HepG2 (cell line): Measurements from ENCODE around the gene TCL1A. TPM values are rescaled to one million over a fixed set of nuclear protein-coding genes. Genes with fewer than 3 reads are reported as not detected.

Experiments used
- ATAC-seq: fragments of 200-7000 bp; cut with Tn5 transposase; 3 replicates; pipeline ENCODE4 v1.9.1; 2020; ENCODE audit warnings: mild to moderate bottlenecking, moderate library complexity
- BruUV-seq: library from RNA; stranded (reverse); fragments of 400-500 nt; replicated peaks from 2 replicates; lab custom pipeline; 2021; lab: Mats Ljungman, UMichigan
- CTCF ChIA-PET: fragments of 300-600 bp; formaldehyde crosslinking; extraction: SDS; loops from one replicate; lab custom pipeline; 2021; ENCODE audit warnings: low total read pairs, inconsistent platforms, low intra/inter-chr PET ratio; lab: Yijun Ruan, JAX
- POLR2A ChIA-PET: fragments of 350-600 bp; sonication (Branson Sonifier 250); formaldehyde crosslinking; loops from one replicate; lab custom pipeline; 2020; ENCODE audit warnings: antibody characterized with exemption, inconsistent platforms; lab: Yijun Ruan, JAX
- DNase-seq: peaks from one replicate; pipeline ENCODE4 v3.0.0-alpha.2; 2015; ENCODE audit warnings: low spot score
- FAIRE-seq: peaks from 3 replicates; lab custom pipeline; 2011; peaks lifted over from hg19 to GRCh38; lab: Jason Lieb, UNC
- H2AFZ ChIP-seq: one replicate; pipeline ENCODE4 v1.6.1; 2011; ENCODE audit warnings: low read length, inconsistent platforms
- H3K27ac ChIP-seq: fragments of 300-600 bp; 3 replicates; pipeline ENCODE4 v1.8.0; 2011; ENCODE audit warnings: mixed run types, mild to moderate bottlenecking, mixed read lengths, low read length, inconsistent platforms; ENCODE audit not compliant: insufficient read depth; ENCODE audit errors: extremely low read length
- H3K27me3 ChIP-seq, 2 experiments: fragments of 200-600 bp in 1 of 2; 2 replicates in 1 of 2; 3 replicates in 1 of 2; pipeline versions ENCODE4 v1.6.0 to v1.8.0; 2011; ENCODE audit warnings: low read length in 2 of 2, mild to moderate bottlenecking in 2 of 2, moderate library complexity in 2 of 2, inconsistent platforms in 1 of 2; ENCODE audit not compliant: insufficient read depth in 2 of 2, control insufficient read depth in 1 of 2
- H3K36me3 ChIP-seq, 2 experiments: fragments of 200-600 bp in 1 of 2; replicated peaks in 1 of 2; 2 replicates in 1 of 2; 3 replicates in 1 of 2; pipeline versions ENCODE4 v1.5.1 to v1.8.0; 2011; ENCODE audit warnings: low read length in 2 of 2, inconsistent platforms in 1 of 2; ENCODE audit not compliant: insufficient read depth in 2 of 2, control insufficient read depth in 1 of 2
- H3K4me1 ChIP-seq: 2 replicates; pipeline ENCODE4 v1.5.1; 2012; ENCODE audit warnings: low read length, inconsistent platforms; ENCODE audit not compliant: insufficient read depth
- H3K4me2 ChIP-seq: 2 replicates; pipeline ENCODE4 v1.6.0; 2011; ENCODE audit warnings: low read depth, low read length, inconsistent platforms
- H3K4me3 ChIP-seq, 3 experiments: fragments of 200-600 bp in 1 of 3; sonication (generic), shearing (Covaris generic) in 1 of 3; replicated peaks in 1 of 3; 2 replicates each; pipeline ENCODE4 v1.5.1; 2011 to 2016; ENCODE audit warnings: low read length in 3 of 3, inconsistent platforms in 2 of 3, low read depth in 2 of 3, mild to moderate bottlenecking in 2 of 3, control low read depth in 1 of 3, mixed read lengths in 1 of 3; ENCODE audit not compliant: insufficient read depth in 1 of 3
- H3K79me2 ChIP-seq: one replicate; pipeline ENCODE4 v1.6.1; 2011; ENCODE audit warnings: low read length, inconsistent platforms; ENCODE audit not compliant: insufficient read depth
- H3K9ac ChIP-seq: 2 replicates; pipeline ENCODE4 v1.6.0; 2011; ENCODE audit warnings: mild to moderate bottlenecking, low read depth, low read length, inconsistent platforms; ENCODE audit not compliant: insufficient read depth
- H3K9me3 ChIP-seq: 2 replicates; pipeline ENCODE4 v1.5.1; 2012; ENCODE audit warnings: mild to moderate bottlenecking, low read length
- H4K20me1 ChIP-seq: 2 replicates; pipeline ENCODE4 v1.6.0; 2011; ENCODE audit warnings: inconsistent platforms, mild to moderate bottlenecking, low read length, moderate library complexity; ENCODE audit not compliant: insufficient read depth
- CAMTA2 ChIP-seq: sonication (generic); formaldehyde crosslinking; IDR thresholded peaks from 2 replicates; pipeline ENCODE4 v1.4.0; 2020; ENCODE audit warnings: mild to moderate bottlenecking, missing genetic modification reagents, borderline replicate concordance
- HMG20A ChIP-seq: IDR thresholded peaks from 2 replicates; pipeline ENCODE4 v1.6.1; 2016; ENCODE audit warnings: borderline replicate concordance
- MAX ChIP-seq: IDR thresholded peaks from 2 replicates; pipeline ENCODE4 v1.6.1; 2012; ENCODE audit warnings: inconsistent platforms
- MTA1 ChIP-seq: sonication (generic); formaldehyde crosslinking; IDR thresholded peaks from 2 replicates; pipeline ENCODE4 v1.4.0; 2020; ENCODE audit warnings: missing genetic modification reagents, mild to moderate bottlenecking, borderline replicate concordance
- MZF1 ChIP-seq: sonication (generic); formaldehyde crosslinking; IDR thresholded peaks from 2 replicates; pipeline ENCODE4 v1.8.1; 2023; ENCODE audit warnings: mild to moderate bottlenecking, missing genetic modification reagents, borderline replicate concordance
- NCOA2 ChIP-seq: sonication (generic); formaldehyde crosslinking; IDR thresholded peaks from 2 replicates; pipeline ENCODE4 v1.8.0; 2022; ENCODE audit warnings: inconsistent platforms
- SMYD3 ChIP-seq: sonication (generic); formaldehyde crosslinking; IDR thresholded peaks from 2 replicates; pipeline ENCODE4 v1.8.1; 2023; ENCODE audit warnings: mild to moderate bottlenecking, missing genetic modification reagents
- THAP11 ChIP-seq: IDR thresholded peaks from 2 replicates; pipeline ENCODE4 v1.6.1; 2016; ENCODE audit warnings: missing biosample characterization, missing genetic modification reagents
- ZBTB43 ChIP-seq: sonication (generic); formaldehyde crosslinking; conservative IDR thresholded peaks from 2 replicates; pipeline ENCODE4 v1.4.0; 2020; ENCODE audit warnings: missing genetic modification reagents
- ZNF282 ChIP-seq: fragments of 450-650 bp; IDR thresholded peaks from 2 replicates; pipeline ENCODE4 v1.6.1; 2018; ENCODE audit not compliant: partially characterized antibody
- WGBS: methylation state at CpG from one replicate; pipeline ENCODE4 v1.1.6; 2017; ENCODE audit warnings: low lambda C conversion rate; 5-methylcytosine and 5-hydroxymethylcytosine counted together
- in situ Hi-C: cut with HindIII; loops from 2 replicates; pipeline ENCODE4 v1.10.0; 2017; ENCODE audit warnings: low pct_unique_long_range_greater_than_20kb; ENCODE audit not compliant: extremely low pct_ligation_motif_present
- intact Hi-C: fragments of 100-400 bp; cut with micrococcal nuclease; formaldehyde crosslinking; loops from one replicate; pipeline ENCODE4 v1.10.0; 2022; ENCODE audit not compliant: unreplicated experiment
- polyA plus RNA-seq, 8 experiments: library from polyadenylated mRNA; depleted of rRNA in 3 of 8; stranded (reverse) in 7 of 8; unstranded in 1 of 8; fragments of >200 nt; fragmentation: Illumina TruSeq in 4 of 8; extraction: Trizol in 4 of 8; gene quantifications; 2 replicates each; pipeline versions ENCODE4 v1.2.1 to v1.2.3, GENCODE V29; 2011 to 2016; ENCODE audit warnings: low read depth in 4 of 8, missing spikeins in 1 of 8, mixed read lengths in 1 of 8; ENCODE audit not compliant: insufficient read depth in 1 of 8
- total RNA-seq, 5 experiments: library from RNA; depleted of rRNA; stranded (reverse); fragments of >200 nt; fragmentation: Illumina TruSeq; extraction: Trizol; gene quantifications; 2 replicates each; pipeline ENCODE4 v1.2.3, GENCODE V29; 2016; ENCODE audit warnings: low read depth in 1 of 5

The TCL1A gene
- total and polyA plus RNA-seq, 2 of the 13 experiments (the other 11 are each of a cell fraction or from before 2014, with no cell fraction given) = not detected

DNA sequence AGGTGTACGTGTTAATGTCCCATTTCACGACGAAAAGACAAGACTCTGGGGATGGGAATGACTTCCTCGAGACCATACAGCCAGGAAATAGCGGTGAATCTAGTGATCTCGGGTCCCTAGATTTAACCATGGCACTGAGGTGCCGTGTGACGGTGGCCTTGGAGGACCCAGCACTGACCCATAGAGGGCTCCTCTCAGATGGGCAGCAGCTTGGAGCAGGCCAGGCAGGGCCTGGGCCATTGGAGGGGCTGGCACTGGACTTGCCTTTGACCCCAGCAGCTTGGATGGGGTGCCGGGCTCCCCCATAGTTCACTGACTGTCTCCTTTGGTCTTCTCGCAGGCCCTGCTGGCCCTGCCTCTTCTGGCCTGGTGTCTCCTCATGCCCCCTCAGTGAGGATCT is 22.3 kb downstream of the TCL1A start:
- no peak for FAIRE-seq
- ATAC-seq = peak; percentile 41
- ChIA-PET CTCF (no interaction called here), POLR2A (no interaction called here)
- no peak overlapping the region for H3K9ac ChIP-seq
- H3K36me3 ChIP-seq = no peaks in the 10 kb centered on the region
- H3K9me3 ChIP-seq = no peaks in the 10 kb centered on the region
- no peak overlapping the region for H2AFZ ChIP-seq
- no peak overlapping the region for H3K4me2 ChIP-seq
- H3K4me3 ChIP-seq = no peak overlapping the region
- BruUV-seq = no TSS peak
- H3K27ac ChIP-seq = no peak overlapping the region
- intact Hi-C loops (no loop called here), in situ Hi-C loops (no loop called here)
- H3K4me1 ChIP-seq = no peaks in the 10 kb centered on the region
- no peak for TF ChIP-seq CAMTA2 (CRISPR knock-in tag)
- H3K79me2 ChIP-seq = no peaks in the 10 kb centered on the region
- peaks cover 5 to 38% of the 10 kb centered on the region in 2 experiments for H3K27me3 ChIP-seq
- 3% methylated on average over 7 of the region's 10 CpGs for WGBS
- H4K20me1 ChIP-seq = no peaks in the 10 kb centered on the region
- DNase-seq = no peak

DNA sequence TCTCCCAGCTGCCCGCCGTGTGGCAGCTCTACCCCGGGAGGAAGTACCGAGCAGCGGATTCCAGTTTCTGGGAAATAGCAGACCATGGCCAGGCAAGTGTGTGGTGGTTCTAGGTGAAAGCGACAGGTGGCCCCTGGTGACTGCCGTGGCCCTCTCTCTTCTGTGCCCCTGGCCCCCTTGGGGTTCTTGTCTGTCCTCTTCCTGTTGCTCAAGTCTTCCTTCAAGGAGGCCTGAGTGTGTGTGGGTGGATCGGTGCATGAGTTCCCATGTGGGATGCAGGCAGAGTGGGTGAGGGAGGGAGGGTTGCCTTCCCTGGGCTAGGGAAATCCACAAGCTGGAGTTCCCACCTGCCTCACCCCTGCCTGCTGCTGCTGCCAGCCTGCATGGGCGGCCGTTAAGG is 23.1 kb downstream of the TCL1A start:
- Histone ChIP-seq H3K36me3 (no peaks in the 10 kb centered on the region), H3K79me2 (no peaks in the 10 kb centered on the region), H3K4me2 (no peak overlapping the region), H2AFZ (no peak overlapping the region), H3K9me3 (no peaks in the 10 kb centered on the region), H3K27ac (no peak overlapping the region), H3K4me1 (no peaks in the 10 kb centered on the region), H4K20me1 (no peaks in the 10 kb centered on the region), H3K27me3 (peaks cover 5 to 38% of the 10 kb centered on the region in 2 experiments), H3K4me3 (no peak overlapping the region), H3K9ac (no peak overlapping the region)
- in situ Hi-C loops (no loop called here), intact Hi-C loops (no loop called here)
- BruUV-seq = no TSS peak
- FAIRE-seq (no peak), ATAC-seq (no peak), DNase-seq (no peak)
- ChIA-PET POLR2A (no interaction called here), CTCF (no interaction called here)
- TF ChIP-seq NCOA2 (CRISPR knock-in tag) (no peak), MTA1 (CRISPR knock-in tag) (no peak), MAX (no peak), ZBTB43 (CRISPR knock-in tag) (no peak), MZF1 (CRISPR knock-in tag) (no peak), THAP11 (CRISPR knock-in tag) (no peak), SMYD3 (CRISPR knock-in tag) (no peak), HMG20A (no peak), ZNF282 (no peak)
- WGBS = 55% methylated on average over 5 of the region's 10 CpGs
